AG08395 (cell line): Measurements from ENCODE around the gene CDH23.
A peak's percentile ranks its signal among the peaks of the same experiment; 100 is the strongest.

Experiments
- DNase-seq: peaks from one replicate; pipeline ENCODE4 v3.0.0; 2012; ENCODE audit warnings: mixed read lengths, low spot score

The CDH23 gene

DNA sequence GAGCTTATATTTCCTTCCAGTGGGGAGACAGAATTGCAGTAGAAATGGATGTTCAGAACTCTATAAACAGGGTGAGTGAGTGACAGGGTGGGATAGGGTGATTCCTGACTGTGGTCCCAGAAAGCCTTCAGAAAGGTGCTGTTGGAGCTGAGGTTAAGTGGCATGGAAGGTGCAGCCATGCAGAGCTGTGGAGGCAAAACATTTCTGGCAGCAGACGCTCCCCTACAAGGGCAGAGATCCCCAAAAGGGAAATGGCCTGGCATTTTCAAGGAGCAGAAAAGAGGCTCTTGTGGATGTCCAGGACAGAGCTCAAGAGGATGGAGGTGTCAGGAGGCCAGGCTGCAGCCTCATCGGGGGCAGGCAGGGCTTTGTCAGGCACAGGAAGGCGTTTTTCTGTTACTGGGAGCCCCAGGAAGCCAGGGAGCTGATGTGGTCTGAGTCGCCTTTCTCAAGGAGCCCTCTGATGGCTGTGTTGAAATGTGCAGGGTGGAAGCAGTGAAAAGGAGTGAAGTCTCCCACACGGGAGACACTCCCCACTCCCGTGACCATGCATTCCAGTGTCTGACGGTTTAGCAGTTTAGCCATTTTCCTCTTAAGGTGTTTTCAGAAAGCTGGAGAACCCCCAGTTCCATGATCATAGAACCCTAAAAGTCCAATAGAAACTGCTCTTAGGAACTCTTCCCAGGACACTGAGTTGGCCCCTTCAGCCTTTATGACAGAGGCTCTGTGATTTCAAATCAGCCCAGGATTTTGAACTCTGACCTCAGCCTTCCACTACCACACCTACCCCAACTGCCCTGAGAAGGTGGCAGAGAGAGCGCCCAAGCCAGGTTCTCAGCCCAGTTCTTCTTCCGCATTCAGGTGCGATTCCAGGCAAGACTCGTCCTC lies 226.6 kb downstream of the CDH23 start:
- peak; percentile 79 for DNase-seq

DNA sequence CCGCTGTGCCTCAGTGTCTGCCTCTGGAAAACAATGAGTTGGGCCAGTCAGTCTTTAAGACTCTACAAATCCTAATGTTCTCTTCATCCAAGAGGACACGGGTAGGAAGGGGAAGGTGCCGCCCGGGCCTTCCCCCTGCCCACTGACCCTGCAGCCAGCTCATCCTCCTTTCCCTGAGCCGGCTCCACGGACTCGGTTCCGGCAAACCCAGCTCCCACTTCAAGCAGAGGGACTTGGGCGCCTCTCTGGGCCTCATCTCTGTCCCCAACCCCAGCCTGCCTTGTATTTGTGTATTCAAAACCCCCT lies 227.2 kb downstream of the CDH23 start:
- DNase-seq: no peak

DNA sequence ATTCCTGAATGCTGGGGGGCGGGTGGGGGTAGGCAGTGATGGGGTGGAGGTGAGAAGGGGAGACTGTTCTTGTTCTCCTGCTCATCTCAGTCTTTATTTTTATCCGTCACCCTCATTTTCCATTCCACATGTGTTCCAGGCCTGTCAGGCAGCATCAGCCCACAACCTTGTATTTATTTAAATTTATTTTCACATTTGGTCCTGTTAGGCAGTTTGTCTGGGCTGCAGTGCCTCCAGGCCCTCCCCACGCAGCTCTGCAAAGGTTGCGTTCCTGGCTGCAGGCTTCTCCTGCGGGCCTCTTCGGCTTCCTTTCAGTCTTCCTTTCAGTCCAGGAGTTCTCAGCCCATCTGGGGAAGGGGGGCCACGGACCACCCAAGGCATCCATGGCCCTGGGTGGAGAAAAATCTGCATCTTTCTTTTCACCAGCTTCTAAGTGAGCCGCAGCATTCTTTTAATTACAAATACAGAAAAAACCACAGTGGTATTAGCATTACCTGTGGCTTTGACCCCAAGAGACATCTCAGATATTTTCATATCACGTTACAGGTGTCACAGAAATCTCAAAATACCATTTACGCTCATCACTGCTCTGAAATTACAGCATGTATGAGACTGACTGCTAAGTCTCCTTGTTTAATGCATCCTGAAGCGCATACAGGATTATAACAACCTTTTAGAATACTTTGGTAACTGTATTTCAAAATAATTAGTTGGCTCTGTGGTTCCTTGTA lies 228.9 kb downstream of the CDH23 start:
- DNase-seq: no peak

DNA sequence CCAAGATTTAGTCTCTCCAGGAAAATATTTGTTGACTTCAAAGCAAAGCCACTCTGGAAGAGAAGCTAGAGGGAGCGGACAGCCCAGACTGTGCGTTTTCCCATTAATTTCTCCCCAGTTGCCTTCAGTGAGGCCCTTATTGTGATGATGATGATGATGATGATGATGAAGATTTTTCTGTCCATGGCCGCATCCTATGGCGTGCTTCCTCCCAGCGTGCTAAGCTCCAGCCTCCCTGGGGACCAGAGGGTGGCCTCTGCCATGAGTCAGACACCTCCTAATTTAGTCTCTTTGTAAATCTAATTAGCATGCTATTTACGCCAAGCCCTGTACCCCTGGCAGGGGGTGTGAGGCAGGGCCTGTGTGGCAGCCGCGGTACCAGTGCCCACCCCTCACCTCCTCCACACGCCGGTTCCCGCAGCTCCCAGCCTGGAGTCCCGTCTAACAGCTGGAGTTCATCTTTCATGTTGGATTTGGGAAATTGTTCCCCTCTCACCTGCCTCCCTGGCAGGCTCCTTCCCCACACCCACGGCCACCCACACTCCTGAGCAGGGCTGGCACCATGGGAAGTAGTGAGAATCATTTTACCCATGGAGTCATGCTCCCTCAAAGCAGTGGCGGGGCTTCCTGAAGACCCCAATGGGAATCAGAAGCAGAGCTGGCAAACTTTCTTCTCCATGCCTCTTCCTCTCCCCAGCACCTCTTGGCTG lies 230.7 kb downstream of the CDH23 start:
- DNase-seq: no peak

DNA sequence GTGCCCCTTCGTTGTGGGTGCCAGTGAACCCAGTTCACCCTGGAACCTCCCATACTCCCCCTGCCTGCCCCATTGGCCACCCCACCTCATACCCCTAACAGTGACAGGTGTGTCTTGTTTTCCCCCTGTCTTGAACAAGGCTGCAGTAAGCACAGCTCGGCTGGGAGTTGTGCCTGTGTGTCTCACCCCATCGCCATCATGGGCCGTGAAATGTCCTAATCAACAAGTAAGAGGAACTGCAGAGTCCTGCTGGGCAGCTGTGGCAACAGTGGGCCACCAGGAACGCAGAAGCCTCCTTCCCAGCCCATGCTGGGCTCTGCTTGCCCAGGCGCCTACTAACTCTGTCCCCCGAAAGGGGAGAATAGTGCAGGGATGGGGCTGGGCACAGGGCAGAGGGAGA lies 231.2 kb downstream of the CDH23 start:
- no peak for DNase-seq

DNA sequence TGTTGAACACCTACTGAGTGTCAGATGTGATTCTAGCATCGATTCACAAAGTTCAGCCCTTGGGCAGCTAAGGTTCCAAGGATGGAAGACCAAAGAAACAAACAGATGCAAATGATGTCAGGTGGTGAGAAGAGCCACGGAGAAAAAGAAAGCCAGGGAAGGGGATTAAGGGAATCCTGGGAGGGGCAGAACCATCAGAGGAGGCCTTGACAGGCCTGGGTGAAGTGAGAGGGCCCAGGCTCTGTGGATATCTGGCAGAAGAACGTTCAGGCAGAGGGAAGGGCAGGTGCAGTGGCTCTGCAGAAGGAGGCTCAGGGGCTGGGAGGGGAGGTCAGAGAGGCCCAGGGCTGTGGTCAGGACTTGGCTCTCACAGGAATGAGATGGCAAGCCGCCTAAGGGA lies 232.4 kb downstream of the CDH23 start:
- no peak for DNase-seq

DNA sequence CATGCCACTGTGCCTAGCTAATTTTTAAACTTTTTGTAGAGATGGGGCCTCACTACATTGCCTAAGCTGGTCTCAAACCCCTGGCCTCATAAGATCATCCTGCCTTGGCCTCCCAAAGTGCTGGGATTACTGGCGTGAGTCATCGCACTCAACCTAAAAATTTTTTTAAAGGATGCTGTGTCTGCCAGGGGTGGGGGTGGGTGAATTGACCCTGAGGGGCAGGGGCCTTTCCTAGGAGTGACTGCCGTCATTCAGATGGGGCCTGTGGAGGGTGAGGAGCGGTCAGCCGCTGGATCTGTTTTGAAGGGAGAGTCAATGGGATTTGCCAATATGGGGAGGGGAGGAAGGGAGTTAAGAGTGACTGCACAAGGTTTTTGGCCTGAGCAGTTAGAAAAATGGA lies 233.4 kb downstream of the CDH23 start:
- DNase-seq: no peak

DNA sequence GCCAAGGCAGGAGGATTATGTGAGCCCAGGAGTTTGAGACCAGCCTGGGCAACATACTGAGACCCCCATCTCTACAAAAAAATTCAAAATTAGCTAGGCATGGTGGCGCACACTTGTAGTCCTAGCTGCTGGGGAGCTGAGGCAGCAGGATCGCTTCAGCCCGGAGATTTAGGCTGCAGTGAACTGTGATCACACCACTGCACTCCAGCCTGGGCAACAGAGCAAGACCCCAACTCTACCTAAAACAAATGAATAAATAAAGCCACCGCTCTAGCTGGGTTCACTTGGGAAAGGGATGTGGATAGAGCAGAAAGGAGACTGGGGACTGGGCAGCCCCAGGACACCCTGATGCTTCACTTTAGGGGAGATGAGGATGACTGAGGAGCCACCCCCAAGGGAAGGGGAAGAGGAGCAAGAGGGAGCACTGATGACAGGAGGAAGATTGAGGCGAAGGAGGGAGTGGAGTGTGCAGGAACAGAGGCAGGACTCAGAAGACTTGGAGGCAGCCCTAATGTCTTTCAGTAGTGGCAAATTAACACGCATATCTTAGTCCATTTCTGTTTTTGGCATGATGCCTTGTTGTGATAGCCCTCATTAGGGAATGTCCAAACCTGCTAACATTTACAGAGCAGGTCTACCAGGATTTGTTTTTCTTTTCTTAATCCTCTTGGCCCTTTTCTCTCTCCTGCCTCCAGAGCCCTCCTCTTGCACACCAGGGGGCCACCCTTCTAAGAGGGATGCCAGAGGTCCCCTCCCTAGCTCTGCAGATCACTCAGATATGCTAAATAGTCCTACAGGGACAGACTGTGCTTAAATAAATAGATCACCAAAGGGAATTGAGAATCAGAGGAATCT lies 234.5 kb downstream of the CDH23 start:
- DNase-seq: no peak

DNA sequence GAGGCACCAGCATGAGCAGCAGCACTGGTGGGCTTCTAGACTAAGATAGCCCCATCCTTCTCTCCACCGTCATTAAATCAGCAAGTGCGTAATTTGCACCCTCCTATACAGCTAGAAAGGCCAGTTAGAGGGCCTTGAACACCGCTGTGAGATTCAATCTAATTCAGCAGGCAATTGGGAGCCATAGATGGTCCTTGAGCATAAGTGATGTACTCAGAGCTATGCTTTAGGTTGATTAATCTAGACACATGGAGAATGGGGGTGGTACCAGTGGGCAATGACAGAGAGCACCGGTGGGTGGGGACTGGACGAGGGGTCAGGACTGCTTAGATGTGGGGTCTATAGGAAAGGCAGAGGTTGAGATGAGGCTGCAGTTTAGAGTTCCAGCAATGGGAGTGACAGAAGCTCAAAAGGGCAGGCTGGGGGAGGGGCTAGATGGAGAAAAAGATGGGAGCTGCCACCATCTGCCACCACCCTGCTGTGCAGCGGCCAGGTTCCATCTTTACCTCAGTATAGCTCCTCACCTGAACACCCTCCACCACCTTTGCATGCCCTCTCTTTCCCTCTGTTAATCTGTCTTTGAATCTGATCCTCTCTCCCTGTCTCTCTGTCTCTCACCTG lies 235.6 kb downstream of the CDH23 start:
- DNase-seq: no peak

DNA sequence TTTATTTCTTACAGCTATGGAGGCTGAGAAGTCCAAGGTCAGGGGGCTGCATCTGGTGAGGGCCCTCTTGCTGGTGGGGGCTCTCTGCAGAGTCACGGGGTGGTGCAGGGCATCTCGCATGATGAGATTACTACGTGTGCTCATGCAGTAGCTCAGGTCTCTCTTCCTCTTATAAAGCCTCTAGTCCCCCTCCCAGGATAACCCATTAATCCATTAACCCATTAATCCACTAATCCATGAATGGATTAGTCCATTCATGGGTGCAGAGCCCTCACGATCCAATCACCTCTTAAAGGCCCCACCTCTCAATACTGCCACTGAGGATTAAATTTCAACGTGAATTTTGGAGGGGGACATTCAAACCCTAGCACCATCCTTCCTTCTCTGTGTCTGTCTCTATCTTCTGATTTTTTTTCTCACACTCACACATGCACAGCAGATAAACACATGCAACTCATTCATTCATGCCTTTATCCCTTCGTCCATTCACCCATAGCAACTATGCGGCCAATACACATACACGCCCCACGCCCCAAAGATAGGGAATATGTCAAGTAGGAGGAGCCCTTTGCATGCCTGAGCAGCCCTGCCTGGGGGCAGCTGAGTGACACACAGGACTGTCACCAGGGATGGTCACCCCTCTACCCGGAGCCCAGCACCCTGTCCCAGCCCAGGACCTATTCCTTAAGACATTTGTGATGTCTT lies 236.3 kb downstream of the CDH23 start:
- DNase-seq: no peak

DNA sequence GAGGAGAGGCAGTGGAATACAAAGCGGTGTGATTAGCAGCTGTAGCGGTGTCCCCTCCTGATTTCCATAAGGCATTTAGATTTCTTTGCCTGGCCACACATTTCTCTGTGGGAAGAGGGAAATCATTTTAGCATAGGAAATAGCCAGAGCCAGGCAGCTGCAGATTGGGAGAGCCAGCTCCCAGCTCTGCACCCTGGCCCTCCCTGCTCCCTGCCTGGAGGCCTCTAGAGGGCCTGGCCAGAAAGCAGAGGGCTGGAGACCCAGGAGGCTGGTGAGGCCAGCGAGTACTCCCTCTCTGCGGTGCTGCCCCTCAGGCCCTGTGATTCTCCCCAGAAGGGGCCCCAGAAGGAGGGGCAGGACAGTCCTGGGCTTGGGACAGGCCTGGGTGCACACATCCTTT lies 237.2 kb downstream of the CDH23 start:
- DNase-seq: no peak

DNA sequence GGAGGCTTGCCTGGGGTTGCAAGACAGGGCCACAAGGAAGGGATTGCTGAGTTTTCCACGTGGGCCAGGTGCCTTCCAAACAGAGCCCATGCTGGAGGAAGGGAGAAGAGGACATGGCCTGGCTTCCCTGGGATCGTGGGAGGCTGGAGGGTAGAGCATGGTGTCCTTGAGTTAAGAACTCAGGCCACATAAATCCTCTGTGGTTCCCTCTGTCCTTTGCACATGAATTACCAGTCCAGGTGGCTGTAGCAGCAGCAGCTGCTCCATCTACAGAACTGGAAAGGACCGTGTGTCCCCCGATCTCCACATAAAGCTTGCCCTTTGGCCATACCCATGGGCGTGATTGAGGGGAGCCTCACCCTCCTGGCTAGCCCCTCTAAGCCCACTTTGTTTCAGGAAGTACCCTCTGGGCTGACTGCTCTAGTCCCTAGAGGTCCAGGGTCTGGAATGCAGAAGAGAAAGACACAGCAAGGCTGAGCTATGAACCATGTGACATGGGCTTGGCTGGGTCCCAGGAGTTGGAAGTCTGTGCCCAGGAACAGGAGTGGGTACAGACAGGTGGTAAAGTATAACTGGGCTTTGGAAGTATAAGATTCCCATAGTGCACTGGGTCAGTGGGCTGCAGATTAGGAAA lies 237.9 kb downstream of the CDH23 start:
- no peak for DNase-seq

DNA sequence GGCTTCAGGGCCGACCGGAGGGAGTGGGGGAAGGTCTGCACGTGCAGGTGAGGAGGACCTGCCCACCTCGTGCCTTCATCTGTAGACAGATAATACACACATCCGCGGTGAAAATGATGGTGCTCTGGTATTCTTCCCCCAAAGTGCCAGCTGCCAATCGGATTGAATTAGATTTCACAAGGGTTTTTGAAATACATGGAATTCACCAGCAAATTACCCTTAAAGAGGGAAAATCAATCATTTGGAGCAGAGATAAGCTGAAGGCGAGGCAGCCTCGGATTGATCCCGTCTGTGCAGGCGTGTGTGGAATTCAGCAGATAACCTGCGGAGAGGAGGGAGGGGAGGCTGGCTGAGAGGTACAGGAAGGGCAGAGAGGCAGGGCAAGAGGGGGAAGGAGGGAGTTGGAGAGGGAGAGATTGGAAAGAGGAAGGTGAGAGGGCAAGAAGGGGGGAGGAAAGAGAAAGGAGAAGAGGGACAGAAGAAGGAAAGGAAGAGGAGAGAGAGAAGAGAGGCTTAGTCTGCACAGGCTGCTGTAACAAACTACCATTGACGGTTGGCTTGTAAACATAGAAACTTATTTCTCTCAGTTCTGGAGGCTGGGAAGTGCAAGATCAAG lies 238.6 kb downstream of the CDH23 start:
- no peak for DNase-seq

DNA sequence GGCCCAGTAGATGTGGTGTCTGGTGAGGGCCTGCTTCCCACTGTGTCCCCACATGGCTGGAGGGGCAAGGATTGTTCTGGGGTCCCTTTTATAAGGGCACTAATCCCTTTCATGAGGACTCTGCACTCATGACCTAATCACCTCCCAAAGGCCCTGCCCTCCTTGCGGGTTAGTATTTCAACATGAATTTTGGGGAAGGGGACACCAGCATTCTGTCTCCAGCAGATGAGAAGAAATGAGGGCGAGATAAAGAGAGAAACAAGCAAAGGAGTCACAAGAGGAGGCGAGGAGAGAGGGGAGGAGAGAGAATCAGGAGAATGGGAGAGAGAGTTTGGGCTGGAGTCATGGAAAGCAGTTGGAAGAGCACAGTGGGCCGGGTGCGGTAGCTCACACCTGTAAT lies 239.1 kb downstream of the CDH23 start:
- no peak for DNase-seq

DNA sequence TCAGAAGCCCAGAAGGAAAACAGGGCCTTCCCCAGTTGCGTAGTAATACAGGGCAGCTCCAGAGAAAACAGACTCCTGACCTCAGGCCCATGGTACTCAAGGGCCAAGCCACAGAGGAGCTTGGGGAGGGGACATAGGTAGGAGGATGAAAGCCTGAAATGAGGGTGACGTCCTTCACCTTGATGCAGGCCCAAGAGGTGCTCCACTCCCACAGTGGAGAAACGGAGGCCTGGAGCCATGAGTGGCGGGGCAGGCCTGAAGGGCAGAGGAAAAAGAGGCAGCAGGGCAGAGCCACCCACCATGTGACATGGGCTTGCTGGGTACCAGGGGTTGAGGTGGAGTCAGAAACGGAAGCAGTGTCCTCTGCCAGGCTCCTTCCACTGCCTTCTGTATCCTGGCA lies 239.9 kb downstream of the CDH23 start:
- no peak for DNase-seq

DNA sequence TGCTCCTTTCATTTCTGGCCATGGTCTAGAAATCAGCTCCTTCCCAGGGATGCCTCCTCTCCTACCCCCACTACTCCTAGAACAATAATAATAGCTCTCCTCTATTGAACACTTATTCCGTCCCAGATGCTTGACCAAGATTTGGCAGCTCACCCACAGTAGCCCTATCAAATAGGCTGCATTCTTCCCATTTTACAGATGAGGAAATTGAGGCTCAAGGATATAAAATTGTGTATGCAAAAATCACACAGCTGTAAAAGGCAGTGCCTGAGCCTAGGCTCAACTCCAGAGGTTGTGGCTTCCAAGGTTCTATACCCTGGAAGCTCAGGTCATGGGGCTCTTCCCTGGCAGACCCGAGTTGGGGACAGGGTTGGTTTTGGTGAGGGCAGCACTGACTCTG lies 240.6 kb downstream of the CDH23 start:
- no peak for DNase-seq

DNA sequence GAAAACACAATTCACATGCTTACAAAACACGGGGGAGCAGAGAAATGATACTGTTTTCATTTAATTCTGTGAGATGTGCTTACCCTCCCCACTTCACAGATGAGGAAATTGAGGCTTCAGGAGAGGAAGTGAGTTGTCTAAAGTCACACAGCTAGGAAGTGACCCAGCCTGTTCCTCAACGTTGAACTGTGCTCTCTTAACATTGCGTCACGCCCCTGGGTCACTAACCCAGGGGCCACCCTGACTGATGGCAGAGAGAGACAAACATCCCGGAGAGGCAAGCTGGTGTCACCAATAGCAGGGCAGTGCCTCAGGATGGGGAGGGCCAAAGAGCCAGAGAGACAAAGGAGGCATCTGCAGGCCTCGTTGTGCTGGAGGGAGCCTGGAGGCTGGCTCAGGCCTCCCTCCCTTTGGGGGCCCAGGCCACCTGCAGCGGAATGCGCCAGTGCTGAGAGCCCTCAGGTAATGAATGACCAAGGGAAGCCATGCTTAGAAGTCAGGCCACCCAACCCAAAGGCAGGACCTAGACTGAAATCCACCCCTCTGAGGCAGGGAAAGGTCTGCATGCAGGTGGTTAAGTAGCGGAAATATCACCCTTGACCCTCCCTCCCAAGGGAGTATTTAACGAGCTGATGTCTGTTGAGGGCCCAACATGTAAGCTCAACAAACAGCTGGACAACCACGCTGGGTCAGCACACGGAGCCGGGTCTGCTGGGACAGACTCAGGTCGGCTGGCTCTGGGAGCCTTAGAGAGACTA lies 241.5 kb downstream of the CDH23 start:
- DNase-seq: no peak

DNA sequence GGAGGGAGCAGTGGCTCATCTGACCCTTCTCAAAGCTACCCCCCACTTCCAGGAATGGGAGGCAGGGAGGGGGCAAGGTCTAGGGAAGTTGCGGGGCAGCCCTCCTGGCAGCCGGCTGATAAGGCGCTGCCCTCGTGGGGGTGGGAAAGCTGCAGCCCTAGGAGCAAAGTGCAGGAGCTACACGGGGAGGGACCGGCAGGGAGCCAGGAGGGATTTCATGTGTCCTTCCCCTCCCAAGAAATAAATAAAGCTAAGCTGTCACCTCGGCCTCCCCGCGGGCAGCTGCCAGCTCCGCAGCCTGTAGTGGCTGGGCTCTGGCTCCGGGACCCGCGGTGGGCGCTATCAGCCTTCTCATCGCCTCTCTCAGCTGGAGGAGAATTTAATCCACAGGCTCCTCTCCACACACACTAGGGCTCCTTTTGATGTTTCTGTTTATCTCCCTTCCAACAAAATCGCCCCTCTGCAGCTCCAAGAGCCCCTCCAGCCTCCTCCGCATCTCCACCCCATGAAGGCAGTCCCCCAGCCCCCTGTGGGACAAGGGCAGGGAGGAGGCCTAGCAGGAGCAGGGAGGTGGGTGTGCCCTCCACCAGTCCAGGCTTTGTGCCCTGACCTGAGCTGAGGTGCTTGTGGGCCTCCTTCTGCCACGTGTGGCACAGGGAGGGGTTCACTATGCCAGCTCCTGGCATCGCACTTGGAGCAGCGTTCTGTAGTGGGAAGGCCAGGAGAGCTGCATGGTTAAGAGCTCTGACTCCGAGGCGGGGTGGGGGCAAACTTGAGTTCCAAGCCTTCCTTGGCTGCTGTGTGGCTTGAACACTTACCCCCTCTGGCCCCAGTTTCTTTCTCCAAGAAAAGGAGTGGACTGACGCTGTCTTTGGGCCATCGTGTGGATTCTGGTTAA lies 242.4 kb downstream of the CDH23 start:
- DNase-seq: no peak
